ENCODE data around the gene RGS7BP.

DNA sequence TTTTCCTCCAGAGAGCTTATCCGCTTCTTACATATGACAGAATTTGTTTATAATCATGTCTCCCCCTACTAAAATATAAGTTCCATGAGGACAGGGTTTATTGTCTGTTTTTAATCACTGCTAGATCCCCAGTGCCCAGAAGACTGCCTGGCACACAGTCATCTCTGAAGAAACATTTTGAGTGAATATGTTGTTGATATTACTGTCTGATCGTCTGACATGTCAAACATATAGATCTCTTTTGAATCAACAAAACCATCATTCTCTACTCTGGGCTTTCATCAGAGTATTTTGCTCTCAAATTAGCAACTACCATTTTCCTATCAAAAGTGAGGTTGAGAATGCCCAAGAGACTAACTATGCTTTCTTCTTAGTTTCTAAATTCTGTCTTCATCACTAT lies 117.2 kb downstream of the RGS7BP start:
- TF ChIP-seq, protein P1, sequence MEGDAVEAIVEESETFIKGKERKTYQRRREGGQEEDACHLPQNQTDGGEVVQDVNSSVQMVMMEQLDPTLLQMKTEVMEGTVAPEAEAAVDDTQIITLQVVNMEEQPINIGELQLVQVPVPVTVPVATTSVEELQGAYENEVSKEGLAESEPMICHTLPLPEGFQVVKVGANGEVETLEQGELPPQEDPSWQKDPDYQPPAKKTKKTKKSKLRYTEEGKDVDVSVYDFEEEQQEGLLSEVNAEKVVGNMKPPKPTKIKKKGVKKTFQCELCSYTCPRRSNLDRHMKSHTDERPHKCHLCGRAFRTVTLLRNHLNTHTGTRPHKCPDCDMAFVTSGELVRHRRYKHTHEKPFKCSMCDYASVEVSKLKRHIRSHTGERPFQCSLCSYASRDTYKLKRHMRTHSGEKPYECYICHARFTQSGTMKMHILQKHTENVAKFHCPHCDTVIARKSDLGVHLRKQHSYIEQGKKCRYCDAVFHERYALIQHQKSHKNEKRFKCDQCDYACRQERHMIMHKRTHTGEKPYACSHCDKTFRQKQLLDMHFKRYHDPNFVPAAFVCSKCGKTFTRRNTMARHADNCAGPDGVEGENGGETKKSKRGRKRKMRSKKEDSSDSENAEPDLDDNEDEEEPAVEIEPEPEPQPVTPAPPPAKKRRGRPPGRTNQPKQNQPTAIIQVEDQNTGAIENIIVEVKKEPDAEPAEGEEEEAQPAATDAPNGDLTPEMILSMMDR (IDR thresholded peaks at IDR 0.05) = no peak
- TF ChIP-seq POLR2A (IDR thresholded peaks at IDR 0.05) = no peak
